ENCODE results near the gene CRYBB3.

GRCh38 chr22:25216230-25216629 is 16.6 kb downstream of the CRYBB3 start:
- TF ChIP-seq ESRRA (CRISPR knock-in tag; IDR thresholded peaks at IDR 0.05; ENCODE audit: borderline replicate concordance) (no peak), ZNF416 (CRISPR knock-in tag; IDR thresholded peaks at IDR 0.05) (no peak), SP1 (CRISPR knock-in tag; conservative IDR thresholded peaks at IDR 0.05) (no peak), GRHL2 (CRISPR knock-in tag; IDR thresholded peaks at IDR 0.05; ENCODE audit: insufficient replicate concordance, severe bottlenecking) (no peak), MYBL2 (CRISPR knock-in tag; IDR thresholded peaks at IDR 0.05) (no peak), FOXJ3 (CRISPR knock-in tag; IDR thresholded peaks at IDR 0.05; ENCODE audit: borderline replicate concordance) (no peak), SMAD4 (CRISPR knock-in tag; IDR thresholded peaks at IDR 0.05) (no peak), TEAD4 (CRISPR knock-in tag; IDR thresholded peaks at IDR 0.05) (no peak), MLX (CRISPR knock-in tag; IDR thresholded peaks at IDR 0.05) (no peak), ZNF232 (CRISPR knock-in tag; IDR thresholded peaks at IDR 0.05) (no peak)
- TF ChIP-seq, protein P1, sequence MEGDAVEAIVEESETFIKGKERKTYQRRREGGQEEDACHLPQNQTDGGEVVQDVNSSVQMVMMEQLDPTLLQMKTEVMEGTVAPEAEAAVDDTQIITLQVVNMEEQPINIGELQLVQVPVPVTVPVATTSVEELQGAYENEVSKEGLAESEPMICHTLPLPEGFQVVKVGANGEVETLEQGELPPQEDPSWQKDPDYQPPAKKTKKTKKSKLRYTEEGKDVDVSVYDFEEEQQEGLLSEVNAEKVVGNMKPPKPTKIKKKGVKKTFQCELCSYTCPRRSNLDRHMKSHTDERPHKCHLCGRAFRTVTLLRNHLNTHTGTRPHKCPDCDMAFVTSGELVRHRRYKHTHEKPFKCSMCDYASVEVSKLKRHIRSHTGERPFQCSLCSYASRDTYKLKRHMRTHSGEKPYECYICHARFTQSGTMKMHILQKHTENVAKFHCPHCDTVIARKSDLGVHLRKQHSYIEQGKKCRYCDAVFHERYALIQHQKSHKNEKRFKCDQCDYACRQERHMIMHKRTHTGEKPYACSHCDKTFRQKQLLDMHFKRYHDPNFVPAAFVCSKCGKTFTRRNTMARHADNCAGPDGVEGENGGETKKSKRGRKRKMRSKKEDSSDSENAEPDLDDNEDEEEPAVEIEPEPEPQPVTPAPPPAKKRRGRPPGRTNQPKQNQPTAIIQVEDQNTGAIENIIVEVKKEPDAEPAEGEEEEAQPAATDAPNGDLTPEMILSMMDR (IDR thresholded peaks at IDR 0.05): no peak
- TF ChIP-seq, protein P2, sequence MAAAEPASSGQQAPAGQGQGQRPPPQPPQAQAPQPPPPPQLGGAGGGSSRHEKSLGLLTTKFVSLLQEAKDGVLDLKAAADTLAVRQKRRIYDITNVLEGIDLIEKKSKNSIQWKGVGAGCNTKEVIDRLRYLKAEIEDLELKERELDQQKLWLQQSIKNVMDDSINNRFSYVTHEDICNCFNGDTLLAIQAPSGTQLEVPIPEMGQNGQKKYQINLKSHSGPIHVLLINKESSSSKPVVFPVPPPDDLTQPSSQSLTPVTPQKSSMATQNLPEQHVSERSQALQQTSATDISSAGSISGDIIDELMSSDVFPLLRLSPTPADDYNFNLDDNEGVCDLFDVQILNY (CRISPR knock-in tag; IDR thresholded peaks at IDR 0.05): no peak
- TF ChIP-seq, protein P3, sequence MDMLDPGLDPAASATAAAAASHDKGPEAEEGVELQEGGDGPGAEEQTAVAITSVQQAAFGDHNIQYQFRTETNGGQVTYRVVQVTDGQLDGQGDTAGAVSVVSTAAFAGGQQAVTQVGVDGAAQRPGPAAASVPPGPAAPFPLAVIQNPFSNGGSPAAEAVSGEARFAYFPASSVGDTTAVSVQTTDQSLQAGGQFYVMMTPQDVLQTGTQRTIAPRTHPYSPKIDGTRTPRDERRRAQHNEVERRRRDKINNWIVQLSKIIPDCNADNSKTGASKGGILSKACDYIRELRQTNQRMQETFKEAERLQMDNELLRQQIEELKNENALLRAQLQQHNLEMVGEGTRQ (CRISPR knock-in tag; IDR thresholded peaks at IDR 0.05): no peak
- TF ChIP-seq, protein P4, sequence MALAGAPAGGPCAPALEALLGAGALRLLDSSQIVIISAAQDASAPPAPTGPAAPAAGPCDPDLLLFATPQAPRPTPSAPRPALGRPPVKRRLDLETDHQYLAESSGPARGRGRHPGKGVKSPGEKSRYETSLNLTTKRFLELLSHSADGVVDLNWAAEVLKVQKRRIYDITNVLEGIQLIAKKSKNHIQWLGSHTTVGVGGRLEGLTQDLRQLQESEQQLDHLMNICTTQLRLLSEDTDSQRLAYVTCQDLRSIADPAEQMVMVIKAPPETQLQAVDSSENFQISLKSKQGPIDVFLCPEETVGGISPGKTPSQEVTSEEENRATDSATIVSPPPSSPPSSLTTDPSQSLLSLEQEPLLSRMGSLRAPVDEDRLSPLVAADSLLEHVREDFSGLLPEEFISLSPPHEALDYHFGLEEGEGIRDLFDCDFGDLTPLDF (CRISPR knock-in tag; IDR thresholded peaks at IDR 0.05): no peak

All from WTC11 (cell line).